ENCODE results near the gene JAK3. TPM values are rescaled to one million over a fixed set of nuclear protein-coding genes. Genes with fewer than 3 reads are reported as not detected.

The JAK3 gene
- total and polyA plus RNA-seq, 2 of the 13 experiments (the other 11 are each of a cell fraction or from before 2014, with no cell fraction given) = 3.4 to 18.6 TPM

DNA sequence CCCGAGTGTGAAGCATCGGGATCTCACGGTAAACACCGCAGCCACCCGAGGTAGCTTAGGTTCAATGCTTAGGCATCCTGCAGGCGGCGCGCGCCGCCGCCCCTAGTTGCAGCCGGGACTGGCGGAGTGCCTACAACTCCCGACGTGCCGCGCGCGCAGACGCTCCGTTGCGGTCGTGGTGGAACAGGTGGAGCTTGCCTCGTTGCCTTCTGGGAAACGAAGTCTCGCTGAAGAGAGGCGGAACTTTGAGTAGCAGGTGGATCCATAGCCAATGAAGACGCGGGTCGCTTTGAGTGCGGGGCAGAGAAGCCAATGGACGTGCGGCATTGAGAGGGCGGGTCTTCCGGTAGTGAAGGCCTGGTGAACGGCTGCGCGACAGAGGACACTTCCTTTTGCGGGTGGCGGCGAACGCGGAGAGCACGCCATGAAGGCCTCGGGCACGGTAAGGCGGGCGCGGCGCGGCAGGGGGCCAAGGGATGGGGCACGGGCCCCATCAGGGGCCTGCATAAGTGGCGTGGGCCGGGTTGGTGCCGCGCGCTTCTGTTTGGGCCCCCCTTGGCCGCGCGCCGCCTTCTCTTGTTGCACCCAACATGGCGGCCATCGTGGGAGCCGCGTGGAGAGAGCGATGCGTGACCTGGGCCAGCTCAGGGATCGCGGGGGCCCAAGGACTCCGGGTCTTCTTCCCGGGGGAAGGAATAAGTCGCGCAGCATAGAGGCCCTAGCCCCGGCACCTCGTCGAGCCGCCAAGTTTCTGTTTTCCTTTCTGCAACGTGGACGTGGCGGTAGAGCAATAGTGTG, 11.9 kb upstream of the JAK3 start, which contains the start of gene RPL18A (continued):
- TF ChIP-seq, protein P1, sequence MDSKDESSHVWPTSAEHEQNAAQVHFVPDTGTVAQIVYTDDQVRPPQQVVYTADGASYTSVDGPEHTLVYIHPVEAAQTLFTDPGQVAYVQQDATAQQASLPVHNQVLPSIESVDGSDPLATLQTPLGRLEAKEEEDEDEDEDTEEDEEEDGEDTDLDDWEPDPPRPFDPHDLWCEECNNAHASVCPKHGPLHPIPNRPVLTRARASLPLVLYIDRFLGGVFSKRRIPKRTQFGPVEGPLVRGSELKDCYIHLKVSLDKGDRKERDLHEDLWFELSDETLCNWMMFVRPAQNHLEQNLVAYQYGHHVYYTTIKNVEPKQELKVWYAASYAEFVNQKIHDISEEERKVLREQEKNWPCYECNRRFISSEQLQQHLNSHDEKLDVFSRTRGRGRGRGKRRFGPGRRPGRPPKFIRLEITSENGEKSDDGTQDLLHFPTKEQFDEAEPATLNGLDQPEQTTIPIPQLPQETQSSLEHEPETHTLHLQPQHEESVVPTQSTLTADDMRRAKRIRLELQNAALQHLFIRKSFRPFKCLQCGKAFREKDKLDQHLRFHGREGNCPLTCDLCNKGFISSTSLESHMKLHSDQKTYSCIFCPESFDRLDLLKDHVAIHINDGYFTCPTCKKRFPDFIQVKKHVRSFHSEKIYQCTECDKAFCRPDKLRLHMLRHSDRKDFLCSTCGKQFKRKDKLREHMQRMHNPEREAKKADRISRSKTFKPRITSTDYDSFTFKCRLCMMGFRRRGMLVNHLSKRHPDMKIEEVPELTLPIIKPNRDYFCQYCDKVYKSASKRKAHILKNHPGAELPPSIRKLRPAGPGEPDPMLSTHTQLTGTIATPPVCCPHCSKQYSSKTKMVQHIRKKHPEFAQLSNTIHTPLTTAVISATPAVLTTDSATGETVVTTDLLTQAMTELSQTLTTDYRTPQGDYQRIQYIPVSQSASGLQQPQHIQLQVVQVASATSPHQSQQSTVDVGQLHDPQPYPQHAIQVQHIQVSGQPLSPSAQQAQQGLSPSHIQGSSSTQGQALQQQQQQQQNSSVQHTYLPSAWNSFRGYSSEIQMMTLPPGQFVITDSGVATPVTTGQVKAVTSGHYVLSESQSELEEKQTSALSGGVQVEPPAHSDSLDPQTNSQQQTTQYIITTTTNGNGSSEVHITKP (CRISPR knock-in tag; IDR thresholded peaks at IDR 0.05; ENCODE audit: low read depth) = peak; percentile 57; the same call in 1 of the 2 replicates
- TF ChIP-seq, protein P2, sequence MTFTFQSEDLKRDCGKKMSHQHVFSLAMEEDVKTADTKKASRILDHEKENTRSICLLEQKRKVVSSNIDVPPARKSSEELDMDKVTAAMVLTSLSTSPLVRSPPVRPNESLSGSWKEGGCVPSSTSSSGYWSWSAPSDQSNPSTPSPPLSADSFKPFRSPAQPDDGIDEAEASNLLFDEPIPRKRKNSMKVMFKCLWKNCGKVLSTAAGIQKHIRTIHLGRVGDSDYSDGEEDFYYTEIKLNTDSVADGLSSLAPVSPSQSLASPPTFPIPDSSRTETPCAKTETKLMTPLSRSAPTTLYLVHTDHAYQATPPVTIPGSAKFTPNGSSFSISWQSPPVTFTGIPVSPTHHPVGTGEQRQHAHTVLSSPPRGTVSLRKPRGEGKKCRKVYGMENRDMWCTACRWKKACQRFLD (CRISPR knock-in tag; IDR thresholded peaks at IDR 0.05; ENCODE audit: borderline replicate concordance) = no peak
- TF ChIP-seq SMAD3 (CRISPR knock-in tag; IDR thresholded peaks at IDR 0.05) (no peak; the same call in 1 of the 2 replicates), KLF6 (CRISPR knock-in tag; IDR thresholded peaks at IDR 0.05) (peak; percentile 82; the same call in 1 of the 2 replicates), ZNF614 (CRISPR knock-in tag; IDR thresholded peaks at IDR 0.05; ENCODE audit: borderline replicate concordance) (no peak; the same call in 1 of the 2 replicates), ZNF883 (CRISPR knock-in tag; IDR thresholded peaks at IDR 0.05; ENCODE audit: not compliant biosample characterization) (peak; percentile 93), ZNF841 (CRISPR knock-in tag; IDR thresholded peaks at IDR 0.05; ENCODE audit: borderline replicate concordance) (no peak), SATB2 (CRISPR knock-in tag; IDR thresholded peaks at IDR 0.05) (no peak), CBX2 (IDR thresholded peaks at IDR 0.05; ENCODE audit: low read depth, low read length) (no peak), CBX2 (CRISPR knock-in tag; IDR thresholded peaks at IDR 0.05; ENCODE audit: low read depth) (no peak), GTF3A (CRISPR knock-in tag; conservative IDR thresholded peaks at IDR 0.05) (no peak), ZNF530 (CRISPR knock-in tag; IDR thresholded peaks at IDR 0.05; ENCODE audit: low read depth) (no peak), ZNF274 (CRISPR knock-in tag; IDR thresholded peaks at IDR 0.05) (no peak), ATRX (CRISPR knock-in tag; IDR thresholded peaks at IDR 0.05; ENCODE audit: borderline replicate concordance) (no peak), SRSF1 (optimal IDR thresholded peaks at IDR 0.05; ENCODE audit: low read depth, low read length) (peak; percentile 14)
- TF ChIP-seq, protein P3, sequence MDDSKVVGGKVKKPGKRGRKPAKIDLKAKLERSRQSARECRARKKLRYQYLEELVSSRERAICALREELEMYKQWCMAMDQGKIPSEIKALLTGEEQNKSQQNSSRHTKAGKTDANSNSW (CRISPR knock-in tag; IDR thresholded peaks at IDR 0.05; ENCODE audit: borderline replicate concordance) = no peak; the same call in 1 of the 2 replicates
- TF ChIP-seq, protein P4, sequence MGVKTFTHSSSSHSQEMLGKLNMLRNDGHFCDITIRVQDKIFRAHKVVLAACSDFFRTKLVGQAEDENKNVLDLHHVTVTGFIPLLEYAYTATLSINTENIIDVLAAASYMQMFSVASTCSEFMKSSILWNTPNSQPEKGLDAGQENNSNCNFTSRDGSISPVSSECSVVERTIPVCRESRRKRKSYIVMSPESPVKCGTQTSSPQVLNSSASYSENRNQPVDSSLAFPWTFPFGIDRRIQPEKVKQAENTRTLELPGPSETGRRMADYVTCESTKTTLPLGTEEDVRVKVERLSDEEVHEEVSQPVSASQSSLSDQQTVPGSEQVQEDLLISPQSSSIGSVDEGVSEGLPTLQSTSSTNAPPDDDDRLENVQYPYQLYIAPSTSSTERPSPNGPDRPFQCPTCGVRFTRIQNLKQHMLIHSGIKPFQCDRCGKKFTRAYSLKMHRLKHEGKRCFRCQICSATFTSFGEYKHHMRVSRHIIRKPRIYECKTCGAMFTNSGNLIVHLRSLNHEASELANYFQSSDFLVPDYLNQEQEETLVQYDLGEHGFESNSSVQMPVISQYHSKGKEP (CRISPR knock-in tag; IDR thresholded peaks at IDR 0.05) = no peak
- TF ChIP-seq, protein P5, sequence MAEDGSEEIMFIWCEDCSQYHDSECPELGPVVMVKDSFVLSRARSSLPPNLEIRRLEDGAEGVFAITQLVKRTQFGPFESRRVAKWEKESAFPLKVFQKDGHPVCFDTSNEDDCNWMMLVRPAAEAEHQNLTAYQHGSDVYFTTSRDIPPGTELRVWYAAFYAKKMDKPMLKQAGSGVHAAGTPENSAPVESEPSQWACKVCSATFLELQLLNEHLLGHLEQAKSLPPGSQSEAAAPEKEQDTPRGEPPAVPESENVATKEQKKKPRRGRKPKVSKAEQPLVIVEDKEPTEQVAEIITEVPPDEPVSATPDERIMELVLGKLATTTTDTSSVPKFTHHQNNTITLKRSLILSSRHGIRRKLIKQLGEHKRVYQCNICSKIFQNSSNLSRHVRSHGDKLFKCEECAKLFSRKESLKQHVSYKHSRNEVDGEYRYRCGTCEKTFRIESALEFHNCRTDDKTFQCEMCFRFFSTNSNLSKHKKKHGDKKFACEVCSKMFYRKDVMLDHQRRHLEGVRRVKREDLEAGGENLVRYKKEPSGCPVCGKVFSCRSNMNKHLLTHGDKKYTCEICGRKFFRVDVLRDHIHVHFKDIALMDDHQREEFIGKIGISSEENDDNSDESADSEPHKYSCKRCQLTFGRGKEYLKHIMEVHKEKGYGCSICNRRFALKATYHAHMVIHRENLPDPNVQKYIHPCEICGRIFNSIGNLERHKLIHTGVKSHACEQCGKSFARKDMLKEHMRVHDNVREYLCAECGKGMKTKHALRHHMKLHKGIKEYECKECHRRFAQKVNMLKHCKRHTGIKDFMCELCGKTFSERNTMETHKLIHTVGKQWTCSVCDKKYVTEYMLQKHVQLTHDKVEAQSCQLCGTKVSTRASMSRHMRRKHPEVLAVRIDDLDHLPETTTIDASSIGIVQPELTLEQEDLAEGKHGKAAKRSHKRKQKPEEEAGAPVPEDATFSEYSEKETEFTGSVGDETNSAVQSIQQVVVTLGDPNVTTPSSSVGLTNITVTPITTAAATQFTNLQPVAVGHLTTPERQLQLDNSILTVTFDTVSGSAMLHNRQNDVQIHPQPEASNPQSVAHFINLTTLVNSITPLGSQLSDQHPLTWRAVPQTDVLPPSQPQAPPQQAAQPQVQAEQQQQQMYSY (CRISPR knock-in tag; IDR thresholded peaks at IDR 0.05) = no peak
